COLO668 (cell line): ENCODE results near the gene GRXCR2.
"Not testable (repeated sequence)": the region's sequence is repeated elsewhere in the genome, so short reads cannot be mapped to it uniquely, and the experiment has no call there.

ENCODE experiments used
- DNase-seq: peaks from one replicate; lab custom pipeline; 2025; ENCODE audit not compliant: unreplicated experiment; lab: John Stamatoyannopoulos, UW

GRXCR2 gene

DNA sequence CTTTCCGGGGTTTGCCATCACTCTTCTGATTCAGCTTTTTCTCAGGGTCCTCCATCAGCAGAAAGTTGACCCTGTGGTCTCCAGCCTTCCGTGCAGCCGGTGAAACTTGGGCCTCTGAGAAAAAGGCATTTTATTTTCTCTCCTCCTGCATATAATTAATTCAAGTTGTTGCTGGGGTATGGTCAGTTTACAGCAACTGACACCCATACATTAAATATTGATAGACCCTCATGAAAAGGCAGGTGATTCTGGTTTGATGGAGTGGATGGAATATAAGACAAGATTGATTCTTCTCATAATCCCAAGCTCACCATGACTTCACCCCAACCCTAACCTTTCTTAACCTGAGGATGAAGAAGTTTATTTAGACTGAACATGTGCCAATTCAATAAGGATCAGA is at the start of gene GRXCR2:
GRXCR2 (minus strand) TSS at position 101 of the 400 bp plus-strand sequence; CDS start at position 55, 46 bp downstream.
- DNase-seq, result no peak

- DNase-seq, result no peak
Observed at GRCh38 chr5:145922059-145922458, 49.2 kb upstream of the GRXCR2 start.

DNA sequence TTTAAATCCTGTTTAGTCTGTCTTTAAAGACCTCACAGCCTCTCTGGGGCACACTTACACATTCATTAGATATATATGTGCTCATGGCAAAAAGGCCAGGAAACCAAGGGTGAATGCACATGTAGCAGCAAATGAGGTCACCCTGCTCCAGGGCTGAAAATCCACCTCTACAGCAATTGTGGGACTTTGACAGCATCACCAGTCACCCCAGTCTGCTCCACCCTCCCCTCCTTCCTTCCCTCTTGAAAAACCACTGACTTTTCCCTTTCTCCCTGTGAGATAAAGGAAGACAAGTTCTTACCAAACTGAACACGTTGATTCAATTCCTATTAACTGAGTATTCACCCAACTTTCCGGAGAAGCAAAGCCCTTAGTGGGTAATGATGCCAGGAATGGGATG is 48.4 kb upstream of the GRXCR2 start:
- no peak for DNase-seq

GRCh38 chr5:145920542-145921210 is 47.9 kb upstream of the GRXCR2 start:
- no peak for DNase-seq

DNA sequence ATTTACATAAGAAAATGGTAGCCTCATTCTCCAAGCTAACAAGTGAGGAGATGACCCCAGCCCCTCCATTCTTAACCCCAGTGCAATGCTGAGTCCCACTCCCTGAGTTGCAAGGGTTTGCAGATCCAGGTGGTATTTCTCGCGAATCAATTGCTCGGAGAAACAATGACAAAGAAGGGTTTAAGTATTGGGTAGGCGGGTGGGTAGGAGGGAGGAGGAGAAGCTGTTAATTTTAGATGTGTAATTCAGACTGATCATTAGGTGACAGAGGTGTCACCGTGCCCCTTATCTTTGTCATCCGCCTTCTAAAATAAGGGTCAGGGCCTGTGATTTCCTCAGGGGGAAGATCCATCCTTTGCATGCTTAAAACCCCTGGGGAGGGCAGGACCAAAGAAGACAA is 46.6 kb upstream of the GRXCR2 start:
- DNase-seq, result no peak

DNA sequence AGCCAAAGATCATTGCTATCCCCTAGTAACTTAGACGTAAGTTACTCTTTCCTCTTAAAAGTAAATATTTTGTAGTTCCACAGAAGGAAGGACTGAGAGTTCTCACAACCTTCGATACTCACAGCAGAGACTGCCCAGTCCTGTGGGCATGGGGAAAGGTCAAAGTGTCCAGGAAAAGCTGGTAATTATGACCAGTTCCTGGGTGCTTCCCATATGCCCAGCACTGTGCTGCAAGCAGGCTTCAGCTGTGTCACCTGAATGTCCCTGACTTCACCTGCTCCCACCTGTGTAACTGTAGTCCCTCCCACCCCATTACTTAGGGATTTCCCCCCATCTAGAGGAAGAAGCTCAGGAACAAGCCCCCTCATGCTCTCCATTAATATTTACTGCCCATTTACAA is 45.6 kb upstream of the GRXCR2 start:
- DNase-seq, result no peak

- DNase-seq, result no peak
Observed at GRCh38 chr5:145917288-145917687, 44.5 kb upstream of the GRXCR2 start.

DNA sequence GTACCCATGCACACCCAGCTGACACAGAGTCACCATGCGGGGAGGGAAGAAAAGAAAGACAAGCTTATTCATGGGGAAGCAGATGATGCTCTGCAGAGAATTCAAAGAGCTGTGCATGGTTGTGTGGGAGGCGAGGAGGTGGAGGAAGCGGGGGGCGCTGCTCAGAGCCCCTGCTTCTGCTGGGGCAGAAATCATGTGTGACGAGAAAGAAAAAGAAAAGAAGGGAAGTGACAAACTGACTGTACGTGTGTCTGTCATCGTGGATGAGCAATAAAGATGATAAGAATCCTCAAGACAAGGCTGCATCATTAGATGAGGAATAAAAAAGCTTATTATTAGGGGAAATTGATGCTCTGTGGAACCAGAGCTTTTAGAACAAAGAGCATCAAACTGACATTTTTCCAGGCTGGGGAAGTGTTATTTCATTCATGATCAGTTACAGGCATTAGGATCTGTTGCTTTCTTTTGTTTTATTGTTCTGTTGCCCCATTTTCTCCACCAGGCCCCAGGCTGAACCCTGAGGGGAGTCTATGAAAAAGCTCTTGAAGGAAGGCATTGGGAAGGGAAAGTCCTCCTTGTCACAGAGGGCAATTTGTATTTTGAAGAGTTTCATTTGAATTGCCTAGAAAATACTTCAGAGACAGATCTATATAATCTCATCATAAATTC is 43.3 kb upstream of the GRXCR2 start:
- DNase-seq, result no peak

DNA sequence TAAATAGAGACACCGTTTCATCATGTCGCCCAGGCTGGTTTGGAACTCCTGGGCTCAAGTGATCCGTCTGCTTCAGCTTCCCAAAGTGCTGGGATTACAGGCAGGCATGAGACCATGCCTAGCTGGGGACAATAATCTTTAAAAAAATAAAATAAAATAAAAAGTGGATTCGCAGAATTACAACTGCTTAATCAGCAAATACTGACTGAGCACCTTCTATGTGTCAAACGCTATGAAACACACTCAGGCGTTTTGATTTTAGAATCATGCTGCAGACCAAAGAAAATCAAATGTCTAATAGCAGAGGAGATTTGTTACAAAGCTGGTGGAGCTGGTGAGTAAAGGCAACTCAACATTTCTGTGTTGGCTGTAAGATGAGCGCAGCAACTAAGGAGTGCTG is 40.9 kb upstream of the GRXCR2 start:
- no peak for DNase-seq

- no peak for DNase-seq
Observed at GRCh38 chr5:145912594-145912993, 39.8 kb upstream of the GRXCR2 start.

DNA sequence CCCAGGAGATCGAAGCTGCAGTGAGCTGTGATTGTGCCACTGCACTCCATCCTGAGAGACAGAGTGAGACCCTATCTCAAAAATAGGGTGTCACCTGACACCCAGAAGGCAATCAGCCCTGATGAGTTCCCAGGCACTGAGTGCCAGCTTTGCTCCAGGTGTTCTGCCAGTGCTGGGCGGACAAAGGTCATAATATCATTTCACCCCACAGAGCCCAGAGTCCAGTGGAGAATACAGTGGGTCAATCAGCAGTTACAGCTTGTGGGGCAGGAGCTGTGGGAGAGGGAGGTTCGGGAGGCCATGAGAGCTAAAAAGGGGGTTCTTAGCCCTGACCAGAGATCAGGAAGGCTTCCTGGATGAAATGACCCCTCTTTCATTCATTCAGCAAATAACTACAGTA is 39.2 kb upstream of the GRXCR2 start:
- DNase-seq, result no peak

DNA sequence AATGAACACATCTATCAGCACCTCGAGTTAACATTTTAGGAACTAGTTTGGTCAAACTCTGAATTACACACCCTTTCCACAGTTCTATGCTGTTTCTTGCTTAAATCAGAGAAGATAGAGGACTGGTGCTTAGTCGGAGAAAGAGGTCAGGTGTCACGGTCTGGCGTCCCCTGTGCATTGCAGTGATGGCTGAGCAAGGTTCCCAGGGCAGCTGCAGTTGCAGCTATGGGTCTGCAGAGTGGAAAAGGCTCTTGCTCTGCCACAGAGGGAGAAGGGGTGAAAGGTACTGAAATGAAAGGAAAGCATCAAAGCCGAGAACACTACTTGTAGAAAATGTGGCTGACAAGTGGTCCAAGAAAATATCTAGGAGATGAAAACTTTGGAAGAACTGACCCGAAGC is 38.4 kb upstream of the GRXCR2 start:
- DNase-seq, result no peak

DNA sequence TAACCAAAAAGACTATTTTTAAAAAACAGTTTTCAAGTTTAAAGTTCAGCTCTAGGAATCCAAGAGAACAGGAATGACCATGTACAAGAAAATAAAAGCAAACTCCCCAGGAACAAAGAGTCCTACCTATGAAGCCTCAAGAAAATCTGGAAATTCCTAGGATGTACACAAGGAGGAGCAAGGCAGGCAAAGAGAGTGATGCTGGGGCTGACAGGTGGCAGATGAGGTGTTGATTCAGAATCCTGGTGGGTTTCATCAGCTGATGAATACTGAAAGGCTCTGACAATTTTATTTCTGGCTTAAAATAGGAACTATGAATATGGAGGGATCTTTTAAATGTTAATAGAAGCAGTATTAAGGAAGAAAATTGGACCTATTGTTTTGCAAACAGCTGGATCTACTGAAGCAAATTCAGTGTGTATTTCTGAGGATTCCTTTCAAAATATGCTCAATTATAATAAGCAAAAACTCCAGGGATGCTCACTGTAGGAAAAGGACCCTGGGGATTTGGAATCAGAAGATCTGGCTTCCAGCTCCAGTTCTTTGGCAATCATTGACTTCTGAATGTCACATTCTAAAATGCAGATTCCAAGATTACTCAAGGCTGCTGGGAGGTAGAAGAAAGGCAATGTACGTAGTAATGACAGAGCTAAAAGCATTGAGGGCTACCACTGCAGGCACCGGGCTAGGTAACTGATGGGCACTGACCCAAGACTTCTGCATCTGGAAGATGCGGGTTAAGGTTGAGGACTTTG is 35.6 kb upstream of the GRXCR2 start:
- DNase-seq, result no peak

GRCh38 chr5:145906401-145906800 is 33.6 kb upstream of the GRXCR2 start:
- no peak for DNase-seq

DNA sequence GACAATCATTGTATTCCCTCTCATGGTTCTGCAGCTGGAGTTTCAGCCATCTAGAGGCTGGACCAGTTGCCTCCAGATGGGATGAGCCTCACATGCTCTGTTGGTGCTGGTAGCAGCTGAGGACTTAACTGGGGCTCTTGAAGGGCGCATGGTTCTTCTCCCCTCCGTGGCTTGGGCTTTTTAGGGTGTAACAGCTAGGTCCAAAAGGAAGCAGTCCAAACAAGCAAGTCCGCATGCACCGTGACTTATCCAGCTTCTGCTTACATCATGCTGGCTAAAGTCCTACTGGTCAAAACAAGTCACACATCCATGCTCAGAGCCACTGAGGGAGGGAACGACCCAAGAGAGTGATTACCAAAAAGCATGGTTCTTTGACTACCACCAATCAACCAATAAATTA is 31.9 kb upstream of the GRXCR2 start:
- no peak for DNase-seq

DNA sequence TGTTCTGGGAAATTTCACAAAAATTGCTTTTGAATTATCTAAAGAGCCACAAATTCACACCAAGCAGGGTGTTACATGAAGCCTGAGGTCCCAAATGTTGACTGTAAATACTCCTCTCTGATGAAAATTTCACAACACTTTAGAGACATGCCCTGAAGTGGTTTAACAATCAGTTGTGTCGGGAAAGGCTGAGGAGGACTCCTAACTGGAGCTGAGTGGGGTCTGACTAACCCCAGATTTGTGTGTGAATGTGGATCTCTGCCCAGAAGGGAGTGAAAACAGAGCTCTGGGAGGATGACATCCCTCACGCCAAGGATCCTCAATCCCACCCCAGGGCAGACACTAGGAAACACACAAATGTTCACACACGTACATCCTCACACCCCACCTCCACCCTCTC is 31.1 kb upstream of the GRXCR2 start:
- no peak for DNase-seq

DNA sequence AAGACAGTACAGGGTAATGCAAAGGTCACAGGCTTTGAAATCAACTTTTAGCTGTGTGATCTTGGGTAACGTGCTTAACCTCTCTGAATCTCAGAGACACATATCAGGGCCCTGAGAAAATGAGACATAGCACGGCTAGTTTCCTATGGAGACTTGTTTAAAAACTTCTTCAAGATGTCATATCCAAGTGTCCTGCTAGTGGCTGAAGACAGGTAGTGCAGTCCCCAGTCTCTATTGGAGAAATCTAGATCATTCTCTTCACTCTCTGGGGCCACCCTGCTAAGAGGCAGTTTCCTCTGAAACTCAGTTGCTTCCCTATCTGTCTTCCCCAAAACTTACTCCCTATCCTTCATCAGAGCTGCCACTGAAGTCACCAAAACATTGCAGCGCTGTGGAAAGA is 30.3 kb upstream of the GRXCR2 start:
- DNase-seq, result no peak

GRCh38 chr5:145902421-145902820 is 29.6 kb upstream of the GRXCR2 start:
- no peak for DNase-seq

- no peak for DNase-seq
Observed at GRCh38 chr5:145898171-145898570, 25.4 kb upstream of the GRXCR2 start.

- not testable (repeated sequence) for DNase-seq
Observed at GRCh38 chr5:145891378-145891777, 18.6 kb upstream of the GRXCR2 start.

DNA sequence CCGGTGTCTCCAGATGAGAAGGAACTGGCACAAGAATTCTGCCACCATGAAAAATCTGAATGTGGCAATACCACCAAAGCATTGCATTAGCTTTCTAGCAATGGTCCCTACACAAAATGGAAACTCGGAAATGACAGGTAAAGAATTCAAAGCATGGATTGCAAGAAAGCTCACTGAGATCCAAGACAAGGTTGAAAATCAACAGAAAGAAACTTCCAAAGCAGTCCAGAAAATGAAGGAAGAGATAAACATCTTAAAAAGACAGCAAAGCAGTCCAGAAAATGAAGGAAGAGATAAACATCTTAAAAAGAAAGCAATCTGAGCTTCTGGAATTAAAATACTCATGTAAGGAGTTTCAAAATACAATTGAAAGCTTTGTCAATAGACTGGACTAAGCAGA is 16.8 kb upstream of the GRXCR2 start:
- DNase-seq, result no peak

- peak; percentile 21 for DNase-seq
Observed at GRCh38 chr5:145887976-145888574, 15.3 kb upstream of the GRXCR2 start.
